HG02763 (cell line): Measurements from ENCODE around the gene DCDC2.
"Not testable (repeated sequence)": the region's sequence is repeated elsewhere in the genome, so short reads cannot be mapped to it uniquely, and the experiment has no call there.

Experiments used
- ATAC-seq: cut with Tn5 transposase; IDR thresholded peaks from one replicate; pipeline ENCODE4 v1.9.1; 2021; ENCODE audit warnings: mild to moderate bottlenecking, moderate library complexity; ENCODE audit not compliant: unreplicated experiment

DCDC2 gene

GRCh38 chr6:24149836-24150235 lies 208.0 kb downstream of the DCDC2 start:
- no peak for ATAC-seq

- ATAC-seq: no peak
Measured at GRCh38 chr6:24149296-24149695, 208.6 kb downstream of the DCDC2 start.

- ATAC-seq: no peak
Measured at GRCh38 chr6:24148684-24149083, 209.2 kb downstream of the DCDC2 start.

GRCh38 chr6:24148154-24148570 lies 209.7 kb downstream of the DCDC2 start:
- ATAC-seq: no peak

GRCh38 chr6:24147511-24148153 lies 210.2 kb downstream of the DCDC2 start:
- no peak for ATAC-seq

- no peak for ATAC-seq
Measured at GRCh38 chr6:24146871-24147270, 211.0 kb downstream of the DCDC2 start.

- ATAC-seq: no peak
Measured at GRCh38 chr6:24145690-24146131, 212.1 kb downstream of the DCDC2 start.

- ATAC-seq: not testable (repeated sequence)
Measured at GRCh38 chr6:24142733-24143132, 215.1 kb downstream of the DCDC2 start.

GRCh38 chr6:24140591-24140990 lies 217.3 kb downstream of the DCDC2 start:
- ATAC-seq: no peak

- ATAC-seq: no peak
Measured at GRCh38 chr6:24139639-24140038, 218.2 kb downstream of the DCDC2 start.

GRCh38 chr6:24139080-24139479 lies 218.8 kb downstream of the DCDC2 start:
- no peak for ATAC-seq

GRCh38 chr6:24131751-24132150 lies 226.1 kb downstream of the DCDC2 start:
- ATAC-seq: no peak

GRCh38 chr6:24127316-24127715 lies 230.5 kb downstream of the DCDC2 start:
- ATAC-seq: no peak

- ATAC-seq: no peak
Measured at GRCh38 chr6:24126586-24127192, 231.2 kb downstream of the DCDC2 start.

- no peak for ATAC-seq
Measured at GRCh38 chr6:24125980-24126379, 231.9 kb downstream of the DCDC2 start, which contains the start of gene NRSN1. Gene NRSN1, plus strand, starts transcription at chr6:24126215. Its CDS starts 8,113 bp downstream, at chr6:24134328.

- ATAC-seq: no peak
Measured at GRCh38 chr6:24122139-24122538, 235.7 kb downstream of the DCDC2 start.
